GM12878 (cell line): ENCODE results near the gene ACADM. TPM values are rescaled to one million over a fixed set of nuclear protein-coding genes. Genes with fewer than 3 reads are reported as not detected.

ENCODE experiments used
- BCLAF1 ChIP-seq: fragments of 450-650 bp; IDR thresholded peaks from 2 replicates; pipeline ENCODE4 v1.6.1; 2017; ENCODE audit warnings: antibody characterized with exemption, mild to moderate bottlenecking, moderate library complexity
- CUX1 ChIP-seq: IDR thresholded peaks from 2 replicates; pipeline ENCODE4 v1.6.1; 2012; ENCODE audit warnings: improper control_type of control experiment, low read depth, low read length; ENCODE audit not compliant: insufficient replicate concordance
- FOXM1 ChIP-seq: IDR thresholded peaks from 2 replicates; pipeline ENCODE4 v1.6.1; 2012; ENCODE audit warnings: low read depth, mild to moderate bottlenecking, inconsistent platforms, low read length, moderate library complexity
- NKRF ChIP-seq: fragments of 450-650 bp; conservative IDR thresholded peaks from 2 replicates; pipeline ENCODE4 v1.6.1; 2017; ENCODE audit warnings: mild to moderate bottlenecking, moderate library complexity
- PAX5 ChIP-seq: IDR thresholded peaks from 2 replicates; pipeline ENCODE4 v1.6.1; 2011; ENCODE audit warnings: low read depth, low read length, borderline replicate concordance
- polyA plus RNA-seq, 11 experiments: library from polyadenylated mRNA; depleted of rRNA in 4 of 11; unstranded in 6 of 11; stranded (reverse) in 5 of 11; fragments of >200 nt; fragmentation: Nextera tagmentation in 4 of 11; fragmentation: Illumina TruSeq in 1 of 11; extraction: Ambion mirVana in 4 of 11; extraction: Trizol in 1 of 11; gene quantifications; 1 replicate in 1 of 11; 2 replicates in 10 of 11; pipeline versions ENCODE4 v1.2.1 to v1.2.3, GENCODE V29; 2011 to 2016; ENCODE audit warnings: inconsistent platforms in 2 of 11, missing spikeins in 2 of 11, low read depth in 1 of 11
- total RNA-seq, 4 experiments: library from RNA; depleted of rRNA in 3 of 4; stranded (reverse); fragments of >200 nt in 3 of 4; fragmentation: Illumina TruSeq in 1 of 4; extraction: Trizol in 1 of 4; gene quantifications; 2 replicates each; pipeline versions ENCODE4 v1.2.1 to v1.2.3, GENCODE V29; 2013 to 2021
- TF ChIP-seq, protein P1 (sequence below), 3 experiments: IDR thresholded peaks in 2 of 3; conservative IDR thresholded peaks in 1 of 3; 2 replicates each; pipeline ENCODE4 v1.5.1; 2011; ENCODE audit warnings: low read depth in 3 of 3, low read length in 3 of 3, mild to moderate bottlenecking in 3 of 3, control low read depth in 2 of 3, moderate library complexity in 2 of 3, inconsistent platforms in 1 of 3, mixed read lengths in 1 of 3; ENCODE audit not compliant: control insufficient read depth in 2 of 3, insufficient read depth in 1 of 3; ENCODE audit errors: extremely low read depth in 1 of 3

ACADM gene
- total and polyA plus RNA-seq, 10 of the 15 experiments (the other 5 are each of a cell fraction or from before 2014, with no cell fraction given), result 119 to 245 (median 204) TPM

DNA sequence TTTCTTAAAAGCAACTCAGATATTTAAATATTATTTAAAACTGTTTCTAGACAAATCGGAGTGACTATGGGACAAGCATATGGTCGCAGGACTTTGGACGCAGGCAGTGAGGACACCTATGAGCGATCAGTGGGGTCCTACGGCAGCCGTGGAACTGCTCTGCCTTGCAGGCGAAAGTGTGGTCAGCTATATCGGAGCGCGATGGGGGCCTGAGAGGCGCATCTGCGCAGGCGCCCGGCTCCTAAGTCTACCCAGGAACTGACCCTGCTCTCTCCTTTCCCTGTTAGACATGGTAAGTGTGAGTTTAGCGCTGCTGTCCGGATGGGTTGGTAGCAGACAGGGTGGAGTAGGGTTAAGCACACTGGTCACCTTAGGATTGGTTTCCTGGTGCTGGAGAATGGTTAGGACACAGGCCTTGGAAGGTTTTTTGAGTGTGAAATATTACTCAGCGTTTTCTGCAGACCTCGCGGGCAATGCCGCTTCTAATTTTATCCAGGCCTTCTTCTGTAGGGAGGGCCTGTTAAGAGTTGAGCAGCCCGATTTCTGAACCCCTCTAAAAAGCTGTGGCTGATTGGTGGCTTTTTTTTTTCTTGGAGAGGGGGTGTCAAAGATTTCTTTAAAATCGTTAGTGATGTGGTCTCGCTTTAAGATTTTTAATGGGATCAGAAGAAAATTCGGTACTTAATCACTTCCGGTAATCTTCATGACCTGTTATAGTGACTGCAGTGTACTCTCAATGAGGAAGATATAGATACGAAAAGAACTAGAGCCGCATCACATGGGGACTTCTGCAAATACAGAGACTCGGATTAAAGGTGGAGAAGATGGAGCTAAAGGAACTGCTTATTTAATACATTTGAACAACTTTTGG, 61.7 kb downstream of the ACADM start, which contains the start of gene RABGGTB (continued):
- TF ChIP-seq, protein P1, sequence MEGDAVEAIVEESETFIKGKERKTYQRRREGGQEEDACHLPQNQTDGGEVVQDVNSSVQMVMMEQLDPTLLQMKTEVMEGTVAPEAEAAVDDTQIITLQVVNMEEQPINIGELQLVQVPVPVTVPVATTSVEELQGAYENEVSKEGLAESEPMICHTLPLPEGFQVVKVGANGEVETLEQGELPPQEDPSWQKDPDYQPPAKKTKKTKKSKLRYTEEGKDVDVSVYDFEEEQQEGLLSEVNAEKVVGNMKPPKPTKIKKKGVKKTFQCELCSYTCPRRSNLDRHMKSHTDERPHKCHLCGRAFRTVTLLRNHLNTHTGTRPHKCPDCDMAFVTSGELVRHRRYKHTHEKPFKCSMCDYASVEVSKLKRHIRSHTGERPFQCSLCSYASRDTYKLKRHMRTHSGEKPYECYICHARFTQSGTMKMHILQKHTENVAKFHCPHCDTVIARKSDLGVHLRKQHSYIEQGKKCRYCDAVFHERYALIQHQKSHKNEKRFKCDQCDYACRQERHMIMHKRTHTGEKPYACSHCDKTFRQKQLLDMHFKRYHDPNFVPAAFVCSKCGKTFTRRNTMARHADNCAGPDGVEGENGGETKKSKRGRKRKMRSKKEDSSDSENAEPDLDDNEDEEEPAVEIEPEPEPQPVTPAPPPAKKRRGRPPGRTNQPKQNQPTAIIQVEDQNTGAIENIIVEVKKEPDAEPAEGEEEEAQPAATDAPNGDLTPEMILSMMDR (IDR thresholded peaks at IDR 0.05 in 2 of 3, conservative IDR thresholded peaks at IDR 0.05 in 1 of 3; ENCODE audit: control insufficient read depth in 2 of 3, extremely low read depth in 1 of 3, insufficient read depth in 1 of 3, low read depth in 3 of 3, low read length in 3 of 3), result no peak
- TF ChIP-seq NKRF (peak; percentile 72), CUX1 (no peak), FOXM1 (peak; percentile 63; the same call in 1 of the 2 replicates), BCLAF1 (no peak), PAX5 (no peak)
- TF ChIP-seq, all 136 proteins: peak for 56
